Ascending aorta (tissue), 2 donors: ENCODE data around the gene GJA4. TPM values are rescaled to one million over a fixed set of nuclear protein-coding genes. Genes with fewer than 3 reads are reported as not detected.
A peak's percentile ranks its signal among the peaks of the same experiment; 100 is the strongest.

Source experiments
- DNase-seq, 2 donors: peaks; one replicate each; pipeline ENCODE4 v3.0.0-alpha.2; 2019; ENCODE audit warnings: low spot score in 2 of 2
- H3K27ac ChIP-seq, 2 donors: fragments of 200-600 bp; sonication (generic); one replicate each; pipeline ENCODE4 v1.5.1; 2016 to 2017; ENCODE audit warnings: mild to moderate bottlenecking in 1 of 2
- H3K27me3 ChIP-seq: fragments of 200-600 bp; sonication (generic); one replicate; pipeline ENCODE4 v1.5.1; 2017
- H3K36me3 ChIP-seq, 2 donors: fragments of 200-600 bp; sonication (generic); one replicate each; pipeline ENCODE4 v1.5.1; 2016
- H3K4me1 ChIP-seq, 2 donors: fragments of 200-600 bp; sonication (generic); one replicate each; pipeline ENCODE4 v1.5.1; 2016 to 2017; ENCODE audit warnings: mild to moderate bottlenecking in 1 of 2
- H3K4me3 ChIP-seq, 2 donors: fragments of 200-600 bp; sonication (generic); one replicate each; pipeline ENCODE4 v1.5.1; 2016 to 2017; ENCODE audit warnings: mild to moderate bottlenecking in 1 of 2
- H3K9me3 ChIP-seq, 2 donors: fragments of 200-600 bp; sonication (generic); one replicate each; pipeline ENCODE4 v1.5.1; 2016
- CTCF ChIP-seq, 3 experiments: fragments of 200-600 bp in 2 of 3; fragments of 450-650 bp in 1 of 3; sonication (generic) in 2 of 3; IDR thresholded peaks; one replicate each; pipeline ENCODE4 v1.5.1; 2016 to 2019; ENCODE audit warnings: antibody characterized with exemption in 3 of 3, mild to moderate bottlenecking in 1 of 3, moderate library complexity in 1 of 3
- intact Hi-C: fragments of 100-400 bp; cut with DNase I; formaldehyde crosslinking; loops from one replicate; pipeline ENCODE4 v1.15.1; 2023
- total RNA-seq: library from RNA; depleted of rRNA; stranded (reverse); fragments of >200 nt; gene quantifications from one replicate; pipeline ENCODE4 v1.1.0, GENCODE V29; 2016

The GJA4 gene
- total RNA-seq, 1 donor from 2014 or later = 190 TPM

GRCh38 chr1:34778381-34778780 is 14.4 kb upstream of the GJA4 start:
- H3K9me3 ChIP-seq = no peaks in the 10 kb centered on the region
- peaks cover 6% of the 10 kb centered on the region for H3K27me3 ChIP-seq
- H3K36me3 ChIP-seq = no peaks in the 10 kb centered on the region
- intact Hi-C loops = no loop called here
- no peak overlapping the region for H3K27ac ChIP-seq
- no peak overlapping the region for H3K4me3 ChIP-seq
- peaks cover 5 to 12% of the 10 kb centered on the region in 2 donors for H3K4me1 ChIP-seq
- no peak for DNase-seq
- TF ChIP-seq CTCF (IDR thresholded peaks at IDR 0.05) = no peak

- Histone ChIP-seq H3K9me3 (no peaks in the 10 kb centered on the region), H3K27me3 (peaks cover 6% of the 10 kb centered on the region), H3K36me3 (no peaks in the 10 kb centered on the region), H3K27ac (no peak overlapping the region), H3K4me1 (peaks cover 5 to 12% of the 10 kb centered on the region in 2 donors), H3K4me3 (no peak overlapping the region)
- TF ChIP-seq CTCF (IDR thresholded peaks at IDR 0.05) = no peak
- no peak for DNase-seq
- intact Hi-C loops = no loop called here
Measured at GRCh38 chr1:34779005-34779404, 13.8 kb upstream of the GJA4 start.

GRCh38 chr1:34779526-34779925 is 13.3 kb upstream of the GJA4 start:
- DNase-seq = peak in 1 of 2 donors; percentile 35
- H3K9me3 ChIP-seq = no peaks in the 10 kb centered on the region
- H3K4me3 ChIP-seq = no peak overlapping the region
- intact Hi-C loops = no loop called here
- peaks cover 6% of the 10 kb centered on the region for H3K27me3 ChIP-seq
- TF ChIP-seq CTCF (IDR thresholded peaks at IDR 0.05) = no peak
- H3K27ac ChIP-seq = no peak overlapping the region
- H3K36me3 ChIP-seq = no peaks in the 10 kb centered on the region
- peaks cover 5 to 12% of the 10 kb centered on the region in 2 donors for H3K4me1 ChIP-seq

- peaks cover 6% of the 10 kb centered on the region for H3K27me3 ChIP-seq
- no peak overlapping the region for H3K27ac ChIP-seq
- intact Hi-C loops = no loop called here
- DNase-seq = peak in 1 of 2 donors; percentile 47
- H3K4me1 ChIP-seq = peaks cover 5 to 12% of the 10 kb centered on the region in 2 donors
- H3K4me3 ChIP-seq = no peak overlapping the region
- no peaks in the 10 kb centered on the region for H3K36me3 ChIP-seq
- no peak for TF ChIP-seq CTCF (IDR thresholded peaks at IDR 0.05)
- no peaks in the 10 kb centered on the region for H3K9me3 ChIP-seq
Measured at GRCh38 chr1:34779962-34780361, 12.8 kb upstream of the GJA4 start.

- Histone ChIP-seq H3K27me3 (peaks cover 6% of the 10 kb centered on the region), H3K27ac (no peak overlapping the region), H3K36me3 (no peaks in the 10 kb centered on the region), H3K4me1 (peaks cover 5 to 12% of the 10 kb centered on the region in 2 donors), H3K9me3 (no peaks in the 10 kb centered on the region), H3K4me3 (no peak overlapping the region)
- peak in 1 of 2 donors; percentile 30 for DNase-seq
- intact Hi-C loops = no loop called here
- no peak for TF ChIP-seq CTCF (IDR thresholded peaks at IDR 0.05)
Measured at GRCh38 chr1:34780528-34780927, 12.3 kb upstream of the GJA4 start.
